GM18909 (cell line): Measurements from ENCODE around the gene CCL1.

Experiments
- ATAC-seq: cut with Tn5 transposase; IDR thresholded peaks from one replicate; pipeline ENCODE4 v1.9.1; 2021; ENCODE audit warnings: mild to moderate bottlenecking; ENCODE audit not compliant: unreplicated experiment, poor library complexity

The CCL1 gene

GRCh38 chr17:34363183-34363661 is at the start of gene CCL1:
Gene CCL1 (minus strand): TSS chr17:34363233. CDS start chr17:34363161, 72 bp downstream.
- no peak for ATAC-seq

- ATAC-seq: no peak
Measured at GRCh38 chr17:34412534-34412933, 49.5 kb upstream of the CCL1 start.

- ATAC-seq: no peak
Measured at GRCh38 chr17:34411646-34412421, 48.8 kb upstream of the CCL1 start.

GRCh38 chr17:34409352-34409751 is 46.3 kb upstream of the CCL1 start:
- ATAC-seq: no peak

- no peak for ATAC-seq
Measured at GRCh38 chr17:34408439-34408838, 45.4 kb upstream of the CCL1 start.

GRCh38 chr17:34406226-34406625 is 43.2 kb upstream of the CCL1 start:
- ATAC-seq: no peak

GRCh38 chr17:34403006-34403405 is 40.0 kb upstream of the CCL1 start:
- ATAC-seq: no peak

GRCh38 chr17:34401165-34401564 is 38.1 kb upstream of the CCL1 start:
- ATAC-seq: no peak

- no peak for ATAC-seq
Measured at GRCh38 chr17:34400301-34400931, 37.4 kb upstream of the CCL1 start.

- ATAC-seq: no peak
Measured at GRCh38 chr17:34399725-34400124, 36.7 kb upstream of the CCL1 start.

GRCh38 chr17:34398990-34399389 is 36.0 kb upstream of the CCL1 start:
- no peak for ATAC-seq

- no peak for ATAC-seq
Measured at GRCh38 chr17:34397265-34397664, 34.2 kb upstream of the CCL1 start.

GRCh38 chr17:34393401-34393800 is 30.4 kb upstream of the CCL1 start:
- no peak for ATAC-seq

- ATAC-seq: no peak
Measured at GRCh38 chr17:34391241-34391640, 28.2 kb upstream of the CCL1 start.

- ATAC-seq: no peak
Measured at GRCh38 chr17:34390649-34391048, 27.6 kb upstream of the CCL1 start.

- no peak for ATAC-seq
Measured at GRCh38 chr17:34389126-34389750, 26.2 kb upstream of the CCL1 start.

- ATAC-seq: no peak
Measured at GRCh38 chr17:34387566-34387965, 24.5 kb upstream of the CCL1 start.

- no peak for ATAC-seq
Measured at GRCh38 chr17:34386697-34387550, 23.9 kb upstream of the CCL1 start.

GRCh38 chr17:34386343-34386696 is 23.3 kb upstream of the CCL1 start:
- ATAC-seq: no peak

GRCh38 chr17:34384822-34385605 is 22.0 kb upstream of the CCL1 start:
- ATAC-seq: no peak
